HepG2 (cell line): ENCODE results near the gene ZNF667. TPM values are rescaled to one million over a fixed set of nuclear protein-coding genes. Genes with fewer than 3 reads are reported as not detected.

ENCODE experiments used
- BORCS8-MEF2B ChIP-seq: sonication (generic); formaldehyde crosslinking; IDR thresholded peaks from 2 replicates; pipeline ENCODE4 v1.8.0; 2022; ENCODE audit warnings: mild to moderate bottlenecking, missing genetic modification reagents
- ESRRA ChIP-seq: sonication (generic); formaldehyde crosslinking; IDR thresholded peaks from 2 replicates; pipeline ENCODE4 v1.5.1; 2020; ENCODE audit warnings: mild to moderate bottlenecking, low read depth, missing genetic modification reagents
- HNRNPLL ChIP-seq: fragments of 200-400 bp; formaldehyde crosslinking; IDR thresholded peaks from 2 replicates; pipeline ENCODE4 v1.6.1; 2017; ENCODE audit warnings: mild to moderate bottlenecking, low read depth, low read length; ENCODE audit not compliant: poor library complexity, severe bottlenecking
- JARID2 ChIP-seq: sonication (generic); formaldehyde crosslinking; IDR thresholded peaks from 2 replicates; pipeline ENCODE4 v1.8.1; 2023; ENCODE audit warnings: missing genetic modification reagents, inconsistent platforms; ENCODE audit not compliant: insufficient replicate concordance
- NFIB ChIP-seq: sonication (generic); formaldehyde crosslinking; IDR thresholded peaks from 2 replicates; pipeline ENCODE4 v1.9.0; 2021; ENCODE audit warnings: missing genetic modification reagents, mild to moderate bottlenecking, borderline replicate concordance
- NFKB2 ChIP-seq: sonication (generic); formaldehyde crosslinking; IDR thresholded peaks from 2 replicates; pipeline ENCODE4 v1.4.0; 2020; ENCODE audit warnings: missing genetic modification reagents, borderline replicate concordance
- RFX1 ChIP-seq: fragments of 450-650 bp; IDR thresholded peaks from 2 replicates; pipeline ENCODE4 v1.6.1; 2017
- SUZ12 ChIP-seq: fragments of 150-350 bp; IDR thresholded peaks from 2 replicates; pipeline ENCODE4 v1.6.1; 2014; ENCODE audit warnings: low read depth, low read length
- ZBTB3 ChIP-seq: sonication (generic); formaldehyde crosslinking; IDR thresholded peaks from 2 replicates; pipeline ENCODE4 v1.4.0; 2020; ENCODE audit warnings: low read depth, mild to moderate bottlenecking, moderate library complexity, missing genetic modification reagents, borderline replicate concordance
- ZNF207 ChIP-seq: fragments of 450-650 bp; IDR thresholded peaks from 2 replicates; pipeline ENCODE4 v1.6.1; 2016; ENCODE audit warnings: antibody characterized with exemption, borderline replicate concordance
- ZNF569 ChIP-seq: sonication (generic); formaldehyde crosslinking; IDR thresholded peaks from 2 replicates; pipeline ENCODE4 v1.5.0; 2020; ENCODE audit warnings: mild to moderate bottlenecking, missing genetic modification reagents, moderate library complexity, borderline replicate concordance
- ZSCAN31 ChIP-seq: sonication (generic); formaldehyde crosslinking; IDR thresholded peaks from 2 replicates; pipeline ENCODE4 v1.5.0; 2020; ENCODE audit warnings: low read depth, mild to moderate bottlenecking, missing genetic modification reagents
- polyA plus RNA-seq, 8 experiments: library from polyadenylated mRNA; depleted of rRNA in 3 of 8; stranded (reverse) in 7 of 8; unstranded in 1 of 8; fragments of >200 nt; fragmentation: Illumina TruSeq in 4 of 8; extraction: Trizol in 4 of 8; gene quantifications; 2 replicates each; pipeline versions ENCODE4 v1.2.1 to v1.2.3, GENCODE V29; 2011 to 2016; ENCODE audit warnings: low read depth in 4 of 8, missing spikeins in 1 of 8, mixed read lengths in 1 of 8; ENCODE audit not compliant: insufficient read depth in 1 of 8
- total RNA-seq, 5 experiments: library from RNA; depleted of rRNA; stranded (reverse); fragments of >200 nt; fragmentation: Illumina TruSeq; extraction: Trizol; gene quantifications; 2 replicates each; pipeline ENCODE4 v1.2.3, GENCODE V29; 2016; ENCODE audit warnings: low read depth in 1 of 5
- TF ChIP-seq, protein P1 (sequence below): sonication (generic); formaldehyde crosslinking; IDR thresholded peaks from 2 replicates; pipeline ENCODE4 v1.5.1; 2020; ENCODE audit warnings: mild to moderate bottlenecking, missing genetic modification reagents, moderate library complexity
- TF ChIP-seq, protein P2 (sequence below): IDR thresholded peaks from 2 replicates; pipeline ENCODE4 v1.6.1; 2012; ENCODE audit warnings: inconsistent platforms
- TF ChIP-seq, protein P3 (sequence below), 2 experiments: sonication (generic) in 1 of 2; formaldehyde crosslinking in 1 of 2; IDR thresholded peaks; 2 replicates each; pipeline versions ENCODE4 v1.6.1 to v1.9.0; 2014 to 2022; ENCODE audit warnings: antibody characterized with exemption in 1 of 2, borderline replicate concordance in 1 of 2, inconsistent platforms in 1 of 2, low read depth in 1 of 2, missing genetic modification reagents in 1 of 2

The ZNF667 gene
- total and polyA plus RNA-seq, 2 of the 13 experiments (the other 11 are each of a cell fraction or from before 2014, with no cell fraction given), result not detected

DNA sequence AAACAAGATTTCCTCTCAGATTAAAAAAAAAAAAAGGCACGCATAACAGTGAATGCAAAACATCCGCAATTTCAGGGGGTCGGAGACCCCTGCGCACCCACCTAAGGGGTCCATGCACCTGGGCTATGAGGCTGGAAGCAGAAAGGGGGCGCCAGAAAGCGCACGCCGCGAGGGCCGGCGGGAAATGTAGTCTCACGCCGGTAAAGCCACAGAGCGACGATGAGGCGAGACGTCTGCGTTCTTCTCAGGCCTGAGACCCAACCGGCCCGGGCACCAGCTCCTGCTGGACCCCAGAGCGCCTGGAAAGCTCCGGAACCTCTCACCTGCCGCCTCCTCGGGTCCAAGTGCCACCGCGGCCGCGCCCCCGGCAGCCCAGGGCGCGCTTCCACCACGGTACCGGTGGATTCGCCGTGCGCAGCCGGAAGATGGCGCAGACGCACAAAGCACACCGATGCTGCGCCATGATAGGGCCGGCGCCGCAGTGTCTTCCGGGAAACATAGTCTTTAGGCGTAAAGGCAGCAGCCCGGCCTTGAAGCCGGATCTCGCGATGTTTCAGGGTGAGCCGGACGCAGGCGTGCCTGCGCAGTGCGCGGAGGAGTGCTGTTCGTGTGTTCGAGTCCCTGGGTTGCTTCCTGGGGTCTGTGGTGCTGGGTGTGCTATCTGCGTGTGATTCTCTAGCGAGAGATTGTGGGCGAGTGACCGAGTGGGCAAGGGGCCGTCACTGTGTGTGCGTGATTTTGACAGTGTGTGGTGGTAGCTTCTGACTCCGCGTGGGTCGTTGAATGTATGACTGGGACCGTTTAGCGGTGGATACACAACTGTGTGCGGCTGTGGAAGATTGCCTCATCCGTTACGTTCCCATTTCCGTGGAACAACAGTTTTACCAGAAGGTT, 83.8 kb downstream of the ZNF667 start, which contains the start of gene ZNF582 (continued):
- TF ChIP-seq ZSCAN31 (0 out of 2 replicates have a peak, but pooled peaks have one; percentile 40), ZNF207 (no peak), HNRNPLL (peak; percentile 88), NFKB2 (peak; percentile 61; the same call in 1 of the 2 replicates), ESRRA (CRISPR knock-in tag) (no peak), NFIB (CRISPR knock-in tag) (no peak), JARID2 (CRISPR knock-in tag) (no peak), RFX1 (no peak), ZBTB3 (no peak), BORCS8-MEF2B (no peak), ZNF569 (CRISPR knock-in tag) (no peak), SUZ12 (peak; percentile 35; the same call in 1 of the 2 replicates)
- TF ChIP-seq, protein P1, sequence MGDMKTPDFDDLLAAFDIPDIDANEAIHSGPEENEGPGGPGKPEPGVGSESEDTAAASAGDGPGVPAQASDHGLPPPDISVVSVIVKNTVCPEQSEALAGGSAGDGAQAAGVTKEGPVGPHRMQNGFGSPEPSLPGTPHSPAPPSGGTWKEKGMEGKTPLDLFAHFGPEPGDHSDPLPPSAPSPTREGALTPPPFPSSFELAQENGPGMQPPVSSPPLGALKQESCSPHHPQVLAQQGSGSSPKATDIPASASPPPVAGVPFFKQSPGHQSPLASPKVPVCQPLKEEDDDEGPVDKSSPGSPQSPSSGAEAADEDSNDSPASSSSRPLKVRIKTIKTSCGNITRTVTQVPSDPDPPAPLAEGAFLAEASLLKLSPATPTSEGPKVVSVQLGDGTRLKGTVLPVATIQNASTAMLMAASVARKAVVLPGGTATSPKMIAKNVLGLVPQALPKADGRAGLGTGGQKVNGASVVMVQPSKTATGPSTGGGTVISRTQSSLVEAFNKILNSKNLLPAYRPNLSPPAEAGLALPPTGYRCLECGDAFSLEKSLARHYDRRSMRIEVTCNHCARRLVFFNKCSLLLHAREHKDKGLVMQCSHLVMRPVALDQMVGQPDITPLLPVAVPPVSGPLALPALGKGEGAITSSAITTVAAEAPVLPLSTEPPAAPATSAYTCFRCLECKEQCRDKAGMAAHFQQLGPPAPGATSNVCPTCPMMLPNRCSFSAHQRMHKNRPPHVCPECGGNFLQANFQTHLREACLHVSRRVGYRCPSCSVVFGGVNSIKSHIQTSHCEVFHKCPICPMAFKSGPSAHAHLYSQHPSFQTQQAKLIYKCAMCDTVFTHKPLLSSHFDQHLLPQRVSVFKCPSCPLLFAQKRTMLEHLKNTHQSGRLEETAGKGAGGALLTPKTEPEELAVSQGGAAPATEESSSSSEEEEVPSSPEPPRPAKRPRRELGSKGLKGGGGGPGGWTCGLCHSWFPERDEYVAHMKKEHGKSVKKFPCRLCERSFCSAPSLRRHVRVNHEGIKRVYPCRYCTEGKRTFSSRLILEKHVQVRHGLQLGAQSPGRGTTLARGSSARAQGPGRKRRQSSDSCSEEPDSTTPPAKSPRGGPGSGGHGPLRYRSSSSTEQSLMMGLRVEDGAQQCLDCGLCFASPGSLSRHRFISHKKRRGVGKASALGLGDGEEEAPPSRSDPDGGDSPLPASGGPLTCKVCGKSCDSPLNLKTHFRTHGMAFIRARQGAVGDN (CRISPR knock-in tag), result peak; percentile 71
- TF ChIP-seq, protein P2, sequence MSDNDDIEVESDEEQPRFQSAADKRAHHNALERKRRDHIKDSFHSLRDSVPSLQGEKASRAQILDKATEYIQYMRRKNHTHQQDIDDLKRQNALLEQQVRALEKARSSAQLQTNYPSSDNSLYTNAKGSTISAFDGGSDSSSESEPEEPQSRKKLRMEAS, result peak; percentile 70
- TF ChIP-seq, protein P3, sequence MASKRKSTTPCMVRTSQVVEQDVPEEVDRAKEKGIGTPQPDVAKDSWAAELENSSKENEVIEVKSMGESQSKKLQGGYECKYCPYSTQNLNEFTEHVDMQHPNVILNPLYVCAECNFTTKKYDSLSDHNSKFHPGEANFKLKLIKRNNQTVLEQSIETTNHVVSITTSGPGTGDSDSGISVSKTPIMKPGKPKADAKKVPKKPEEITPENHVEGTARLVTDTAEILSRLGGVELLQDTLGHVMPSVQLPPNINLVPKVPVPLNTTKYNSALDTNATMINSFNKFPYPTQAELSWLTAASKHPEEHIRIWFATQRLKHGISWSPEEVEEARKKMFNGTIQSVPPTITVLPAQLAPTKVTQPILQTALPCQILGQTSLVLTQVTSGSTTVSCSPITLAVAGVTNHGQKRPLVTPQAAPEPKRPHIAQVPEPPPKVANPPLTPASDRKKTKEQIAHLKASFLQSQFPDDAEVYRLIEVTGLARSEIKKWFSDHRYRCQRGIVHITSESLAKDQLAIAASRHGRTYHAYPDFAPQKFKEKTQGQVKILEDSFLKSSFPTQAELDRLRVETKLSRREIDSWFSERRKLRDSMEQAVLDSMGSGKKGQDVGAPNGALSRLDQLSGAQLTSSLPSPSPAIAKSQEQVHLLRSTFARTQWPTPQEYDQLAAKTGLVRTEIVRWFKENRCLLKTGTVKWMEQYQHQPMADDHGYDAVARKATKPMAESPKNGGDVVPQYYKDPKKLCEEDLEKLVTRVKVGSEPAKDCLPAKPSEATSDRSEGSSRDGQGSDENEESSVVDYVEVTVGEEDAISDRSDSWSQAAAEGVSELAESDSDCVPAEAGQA (IDR thresholded peaks at IDR 0.05; ENCODE audit: low read depth), result peak; percentile 4; the same call in 1 of the 2 replicates
- TF ChIP-seq, protein P3 (CRISPR knock-in tag; IDR thresholded peaks at IDR 0.05; ENCODE audit: borderline replicate concordance), result no peak
